Mesenteric fat pad (tissue), 1 donor: ENCODE results near the gene MRPL43. TPM values are rescaled to one million over a fixed set of nuclear protein-coding genes. Genes with fewer than 3 reads are reported as not detected.
A peak's percentile ranks its signal among the peaks of the same experiment; 100 is the strongest.

Experiments
- DNase-seq: peaks from one replicate; pipeline ENCODE4 v3.0.0-alpha.2; 2020; ENCODE audit warnings: low spot score
- total RNA-seq: library from RNA; stranded (reverse); fragmentation: NEBNext Ultra II Directional; extraction: Animal tissue kit (Norgen Biotek cat#: 25700); gene quantifications from one replicate; pipeline ENCODE4 v1.2.1, GENCODE V29; 2021
- donor health status: DM: yes; HTN: yes; CAD: no.

The MRPL43 gene
- total RNA-seq, 1 donor from 2014 or later = 61.7 TPM

DNA sequence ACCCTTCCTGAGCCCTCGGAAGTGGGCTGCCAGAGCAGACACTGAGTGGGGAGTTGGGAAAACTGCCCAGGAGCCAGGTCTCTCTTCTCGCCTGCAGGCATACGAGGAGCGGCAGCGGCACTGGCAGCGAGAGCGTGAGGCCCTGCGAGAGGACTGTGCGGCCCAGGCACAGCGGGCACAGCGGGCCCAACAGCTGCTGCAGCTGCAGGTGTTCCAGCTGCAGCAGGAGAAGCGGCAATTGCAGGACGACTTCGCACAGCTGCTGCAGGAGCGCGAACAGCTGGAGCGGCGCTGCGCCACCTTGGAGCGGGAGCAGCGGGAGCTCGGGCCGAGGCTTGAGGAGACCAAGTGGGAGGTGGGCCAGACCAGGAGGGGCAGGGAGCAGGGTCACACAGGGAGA, 18.1 kb upstream of the MRPL43 start:
- DNase-seq = no peak

DNA sequence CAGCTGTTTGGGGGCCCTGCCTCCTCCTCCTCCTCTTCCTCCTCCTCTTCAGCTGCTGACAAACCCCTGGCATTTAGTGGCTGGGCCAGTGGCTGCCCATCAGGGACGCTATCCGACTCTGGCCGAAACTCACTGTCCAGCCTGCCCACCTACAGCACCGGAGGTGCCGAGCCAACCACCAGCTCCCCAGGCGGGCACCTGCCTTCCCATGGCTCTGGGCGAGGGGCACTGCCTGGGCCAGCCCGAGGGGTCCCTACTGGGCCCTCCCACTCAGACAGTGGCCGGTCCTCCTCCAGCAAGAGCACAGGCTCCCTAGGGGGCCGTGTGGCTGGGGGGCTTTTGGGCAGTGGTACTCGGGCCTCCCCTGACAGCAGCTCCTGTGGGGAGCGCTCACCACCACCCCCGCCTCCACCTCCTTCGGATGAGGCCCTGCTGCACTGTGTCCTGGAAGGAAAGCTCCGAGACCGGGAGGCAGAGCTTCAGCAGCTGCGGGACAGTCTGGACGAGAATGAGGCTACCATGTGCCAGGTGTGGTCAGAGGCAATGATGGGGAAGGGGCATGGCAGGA, 16.4 kb upstream of the MRPL43 start:
- no peak for DNase-seq

DNA sequence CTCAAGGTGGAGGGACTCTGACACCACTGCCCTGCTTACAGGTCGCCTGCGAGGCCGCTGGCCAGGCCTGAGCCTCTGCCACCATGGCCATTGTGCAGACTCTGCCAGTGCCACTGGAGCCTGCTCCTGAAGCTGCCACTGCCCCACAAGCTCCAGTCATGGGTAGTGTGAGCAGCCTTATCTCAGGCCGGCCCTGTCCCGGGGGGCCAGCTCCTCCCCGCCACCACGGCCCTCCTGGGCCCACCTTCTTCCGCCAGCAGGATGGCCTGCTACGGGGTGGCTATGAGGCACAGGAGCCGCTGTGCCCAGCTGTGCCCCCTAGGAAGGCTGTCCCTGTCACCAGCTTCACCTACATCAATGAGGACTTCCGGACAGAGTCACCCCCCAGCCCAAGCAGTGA, 15.2 kb upstream of the MRPL43 start:
- no peak for DNase-seq

DNA sequence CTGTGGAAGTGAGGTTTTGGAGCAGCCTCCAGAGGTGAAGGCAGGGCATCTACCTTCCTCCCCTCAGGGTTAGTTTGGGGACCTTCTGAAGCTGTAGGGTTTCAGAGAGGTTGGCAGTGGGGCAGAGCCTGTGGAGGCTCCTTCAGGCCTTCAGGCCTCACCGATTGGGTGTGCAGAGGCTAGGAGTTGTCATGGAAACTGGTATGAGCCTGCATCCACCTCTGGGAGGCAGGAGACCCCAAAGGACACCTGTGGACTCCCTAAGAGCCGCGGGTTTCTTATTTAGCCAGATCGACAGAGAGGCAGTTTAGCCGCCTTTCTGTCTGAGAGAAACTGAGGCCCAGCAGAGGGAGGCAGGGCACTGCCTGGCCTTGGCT, 14.3 kb upstream of the MRPL43 start:
- DNase-seq = no peak

DNA sequence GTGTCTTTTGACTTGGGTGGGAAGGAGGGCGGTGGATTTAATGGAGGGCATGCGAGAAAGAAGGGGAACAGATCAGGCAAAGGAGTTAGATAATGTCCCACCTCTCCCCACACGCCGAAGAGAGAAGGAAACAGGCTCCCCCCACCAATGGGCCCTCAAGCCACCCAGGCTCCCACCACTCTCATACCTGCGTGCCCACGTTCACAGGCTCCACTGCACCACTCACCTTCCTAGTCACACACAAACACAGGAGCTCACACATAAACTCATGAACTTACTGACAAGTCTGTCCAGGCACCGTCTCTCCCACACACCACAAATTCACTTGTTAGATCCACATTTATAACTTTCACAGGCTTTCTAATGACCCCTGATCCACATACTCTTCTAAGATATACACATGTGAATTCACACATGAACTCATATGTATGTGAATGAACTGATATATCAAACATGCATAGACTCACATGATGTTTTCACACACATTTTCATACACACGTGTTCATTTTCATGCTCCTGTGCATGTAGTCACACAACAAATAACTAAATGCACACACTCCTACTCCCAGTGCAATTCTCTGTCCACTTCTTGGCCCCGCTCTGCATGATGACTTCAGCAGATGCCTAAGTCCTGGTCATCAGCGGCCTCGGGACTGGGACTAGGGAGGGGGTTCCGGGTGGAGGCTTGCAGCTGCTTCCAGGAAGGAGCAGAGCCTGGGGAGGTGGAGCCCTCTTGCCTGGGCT, 13.8 kb upstream of the MRPL43 start:
- peak; percentile 95 for DNase-seq

DNA sequence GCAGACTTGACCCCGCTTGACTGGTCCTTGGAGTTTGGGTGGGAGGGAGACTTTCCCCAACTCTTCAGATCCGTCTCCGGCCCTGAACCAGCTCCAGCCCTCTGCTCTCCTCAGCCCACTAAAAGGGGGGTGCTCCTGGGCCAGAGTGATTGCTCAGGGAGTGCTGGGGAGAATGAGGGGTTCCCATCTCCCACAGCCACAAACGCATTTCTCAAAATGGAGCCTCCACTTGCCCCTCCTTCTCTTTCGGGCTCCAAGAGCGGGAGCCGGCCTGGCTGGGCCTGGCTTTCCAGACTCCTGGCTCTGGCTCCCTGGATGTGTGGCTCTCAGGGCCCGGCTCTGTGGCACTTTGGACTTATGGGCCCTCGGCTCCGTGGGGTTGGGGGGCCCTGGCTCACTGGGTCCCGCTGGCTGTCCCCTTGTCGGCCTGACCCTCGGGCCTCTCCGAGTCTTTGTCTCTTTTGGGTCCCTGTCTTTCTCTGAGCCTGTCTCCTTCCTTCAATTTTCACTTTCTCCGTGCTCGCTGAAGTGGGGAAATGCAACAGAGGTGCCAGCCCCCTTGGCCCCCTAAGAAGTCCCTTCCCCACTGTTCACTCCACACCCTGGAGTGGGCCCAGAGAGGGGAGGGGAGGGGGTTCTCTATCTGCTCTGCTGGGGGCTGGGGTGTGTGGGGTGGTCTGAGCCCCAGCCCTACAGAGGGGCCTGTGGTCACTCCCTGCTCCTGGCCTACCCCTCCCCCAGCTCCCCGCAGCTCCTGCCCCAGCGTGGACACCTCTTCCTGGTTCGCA, 13.0 kb upstream of the MRPL43 start:
- no peak for DNase-seq

DNA sequence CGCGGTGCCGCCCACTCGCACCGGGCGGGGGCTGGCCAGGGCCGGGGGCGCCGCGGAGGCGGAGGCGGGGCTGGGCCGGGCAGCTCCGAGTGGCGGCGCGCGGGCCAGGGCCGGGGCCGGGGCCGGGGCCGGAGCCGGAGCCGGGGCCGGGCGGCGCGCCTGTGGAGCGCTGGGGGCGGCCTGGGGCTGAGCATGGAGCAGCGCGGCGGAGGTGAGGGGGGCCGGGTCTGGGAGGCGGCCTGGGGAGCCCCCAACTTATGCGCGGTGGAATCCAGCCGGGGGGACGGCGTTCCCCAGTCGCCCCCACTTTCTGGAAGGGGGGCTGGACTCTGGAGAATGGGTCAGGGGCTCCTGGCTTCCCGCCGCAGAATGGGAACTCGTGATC, 12.4 kb upstream of the MRPL43 start, which contains the start of gene LZTS2:
Gene LZTS2 (plus strand): TSS at position 67 of the 385 bp plus-strand sequence. CDS start 2,731 bp downstream, outside the sequence.
- DNase-seq = no peak

DNA sequence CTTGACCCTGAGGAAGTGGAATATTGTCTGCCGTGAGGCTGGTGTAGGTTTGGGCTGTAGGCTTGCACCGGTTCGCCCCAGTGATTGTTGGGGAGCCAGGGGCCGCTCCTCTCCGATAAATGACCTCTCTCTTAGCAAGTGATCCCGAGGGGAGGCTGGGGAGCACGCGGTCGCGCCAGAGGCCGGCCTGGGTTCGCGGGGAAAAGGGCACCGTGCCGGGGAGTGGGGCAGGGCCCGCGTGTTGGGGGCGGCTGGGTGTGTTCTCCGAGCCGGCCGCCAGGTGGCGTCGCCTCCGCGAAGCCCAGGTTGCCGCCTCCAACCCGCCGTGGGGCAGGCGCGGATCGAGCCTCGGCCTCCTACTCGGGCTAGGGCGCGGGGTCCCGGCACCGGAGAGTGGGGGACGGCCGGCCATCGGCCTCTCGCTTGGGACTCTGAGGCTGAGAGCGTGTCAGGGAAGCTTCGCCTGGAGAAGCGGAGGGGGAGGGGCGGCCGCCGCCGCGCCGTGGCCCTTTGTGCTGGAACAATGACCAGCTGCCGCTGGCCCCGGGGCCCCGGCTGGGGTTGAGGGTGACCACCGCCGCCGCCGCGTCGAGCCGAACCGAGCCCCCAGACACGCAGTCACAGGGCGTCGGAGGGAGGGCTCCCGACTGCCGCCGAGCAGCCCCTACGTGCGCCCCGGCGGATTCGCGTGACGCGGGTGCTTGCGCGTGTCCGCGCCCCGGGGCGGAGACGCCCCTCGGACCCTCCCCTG, 11.9 kb upstream of the MRPL43 start:
- DNase-seq = peak; percentile 98

DNA sequence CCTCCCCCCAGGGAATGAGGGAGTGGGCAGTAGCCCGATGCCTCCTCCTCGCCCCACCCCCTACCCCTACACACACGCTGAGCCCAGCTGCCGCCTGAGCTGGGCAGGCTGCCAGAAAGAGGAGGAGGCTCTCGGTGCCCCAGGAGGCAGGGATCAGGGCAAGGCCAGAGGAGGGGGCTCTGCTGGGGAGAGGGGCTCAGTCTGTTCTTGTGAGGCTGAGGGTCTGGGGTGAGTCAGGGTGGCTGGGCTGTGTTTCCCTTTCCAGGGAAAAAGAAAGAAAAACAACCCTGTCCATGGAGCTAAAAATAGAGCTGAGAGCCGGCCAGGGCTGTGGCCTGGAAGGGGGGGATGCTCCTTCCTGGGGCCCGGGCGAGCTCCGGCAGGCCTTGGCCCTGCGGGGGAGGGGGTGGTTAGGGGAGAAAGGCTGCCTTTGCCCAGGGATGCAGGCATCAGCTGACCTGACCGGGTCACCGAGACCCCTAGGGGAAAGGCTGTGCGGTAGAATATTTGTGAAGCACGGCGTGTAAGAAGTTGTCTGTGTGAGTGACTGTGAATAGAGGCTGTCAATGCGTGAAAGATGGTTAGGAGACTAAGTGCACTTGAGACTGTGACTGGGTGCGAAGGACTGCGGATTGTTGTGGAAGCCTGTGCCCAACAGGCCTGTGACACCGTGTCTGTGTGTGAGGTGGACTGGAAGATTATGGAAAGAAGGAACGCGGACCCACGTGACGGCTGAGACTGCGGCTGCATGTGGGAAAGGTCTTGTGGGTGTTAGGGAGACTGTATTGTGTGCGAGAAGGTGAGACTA, 11.1 kb upstream of the MRPL43 start:
- DNase-seq = no peak

DNA sequence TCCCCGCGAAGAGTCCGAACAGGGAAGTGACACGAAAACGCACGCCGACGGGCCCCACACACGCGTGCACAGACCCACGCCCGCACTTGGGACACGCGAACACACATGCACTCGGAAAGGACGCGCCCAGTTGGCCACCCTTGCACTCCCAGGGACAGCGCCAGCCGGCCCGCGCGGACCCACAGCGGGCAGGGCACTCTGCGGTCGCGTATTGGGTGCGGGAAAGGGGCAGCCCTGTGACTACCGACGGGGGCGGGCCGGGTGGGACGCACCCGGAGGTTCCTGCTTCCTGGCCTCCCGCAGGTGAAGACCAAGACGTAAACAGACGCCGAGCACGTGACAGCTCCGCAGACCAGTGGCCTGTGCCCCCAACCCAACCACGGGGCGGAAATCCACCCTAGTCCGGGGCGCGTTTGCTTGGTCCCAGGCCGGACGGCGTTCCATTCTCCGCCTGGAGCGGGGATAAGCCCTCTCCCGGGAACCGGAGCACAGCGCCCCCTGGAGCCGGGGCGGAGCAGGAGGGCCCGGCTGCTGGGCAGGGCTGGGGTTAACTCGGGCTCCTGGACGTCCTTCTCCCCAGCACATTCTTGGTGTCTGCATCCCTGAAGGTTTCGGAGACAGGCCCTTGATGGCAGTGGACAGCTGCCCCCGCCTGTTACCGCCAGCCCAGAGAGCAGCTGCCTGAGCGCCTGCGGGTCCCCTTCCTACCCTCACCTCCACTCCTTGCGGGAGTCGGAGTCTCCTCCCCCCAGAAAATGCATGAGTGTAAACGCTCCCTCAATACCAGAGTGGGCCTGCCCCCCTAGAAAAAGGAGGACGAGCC, 10.3 kb upstream of the MRPL43 start:
- peak; percentile 94 for DNase-seq

DNA sequence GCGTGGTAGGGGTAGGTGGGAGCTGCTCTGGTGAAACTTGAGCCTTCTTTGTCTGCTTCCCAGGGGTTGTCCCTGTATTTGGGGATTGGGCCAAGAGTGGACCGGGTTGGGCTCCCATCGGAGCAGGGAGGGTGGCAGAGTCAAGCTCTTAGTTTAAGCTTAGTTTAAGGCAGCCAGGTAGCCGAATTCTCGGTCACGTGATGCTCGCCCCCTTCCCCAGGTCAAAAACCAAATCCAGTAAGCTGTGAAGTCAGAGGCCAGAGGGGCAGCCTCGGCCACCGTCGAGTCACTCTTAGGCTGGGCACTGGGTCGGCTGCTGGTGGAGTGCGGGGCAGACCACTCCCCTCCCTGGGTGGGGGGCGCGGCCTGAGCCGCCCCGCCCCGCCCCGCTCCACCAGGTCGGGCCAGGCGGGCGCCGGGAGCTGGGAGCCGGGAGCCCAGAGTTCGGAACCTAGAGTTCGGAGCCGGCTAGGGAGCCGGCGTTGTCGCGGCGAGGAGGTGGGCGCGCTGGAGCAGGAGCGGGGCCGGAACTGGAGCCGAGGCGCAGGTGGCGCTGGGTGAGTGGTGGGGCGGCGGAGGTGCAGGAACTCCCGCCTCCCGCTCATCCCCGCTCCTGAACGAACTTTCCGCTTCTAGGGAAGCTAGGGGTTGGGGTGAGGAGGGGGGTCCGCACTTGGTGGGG, 9.5 kb upstream of the MRPL43 start:
- no peak for DNase-seq

DNA sequence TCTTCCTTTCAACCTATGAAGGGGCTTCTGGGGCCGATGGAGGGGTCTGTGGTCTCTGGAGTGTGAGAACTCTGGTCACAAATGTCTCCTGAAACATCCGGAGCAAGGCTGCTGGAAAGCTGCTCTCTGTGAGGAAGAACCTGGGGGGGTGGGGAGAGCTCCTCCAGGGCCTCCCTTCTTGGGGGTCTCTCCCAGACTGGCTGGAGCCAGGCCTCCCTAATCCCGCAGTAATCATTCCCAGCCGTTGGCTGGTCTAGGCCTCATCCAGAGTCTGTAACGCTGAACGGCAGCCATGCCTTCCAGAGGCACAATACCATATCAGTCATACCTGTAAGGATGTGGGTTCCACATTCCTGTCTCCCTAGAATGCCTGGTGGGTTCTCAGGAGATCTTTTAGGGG, 7.9 kb upstream of the MRPL43 start:
- no peak for DNase-seq

DNA sequence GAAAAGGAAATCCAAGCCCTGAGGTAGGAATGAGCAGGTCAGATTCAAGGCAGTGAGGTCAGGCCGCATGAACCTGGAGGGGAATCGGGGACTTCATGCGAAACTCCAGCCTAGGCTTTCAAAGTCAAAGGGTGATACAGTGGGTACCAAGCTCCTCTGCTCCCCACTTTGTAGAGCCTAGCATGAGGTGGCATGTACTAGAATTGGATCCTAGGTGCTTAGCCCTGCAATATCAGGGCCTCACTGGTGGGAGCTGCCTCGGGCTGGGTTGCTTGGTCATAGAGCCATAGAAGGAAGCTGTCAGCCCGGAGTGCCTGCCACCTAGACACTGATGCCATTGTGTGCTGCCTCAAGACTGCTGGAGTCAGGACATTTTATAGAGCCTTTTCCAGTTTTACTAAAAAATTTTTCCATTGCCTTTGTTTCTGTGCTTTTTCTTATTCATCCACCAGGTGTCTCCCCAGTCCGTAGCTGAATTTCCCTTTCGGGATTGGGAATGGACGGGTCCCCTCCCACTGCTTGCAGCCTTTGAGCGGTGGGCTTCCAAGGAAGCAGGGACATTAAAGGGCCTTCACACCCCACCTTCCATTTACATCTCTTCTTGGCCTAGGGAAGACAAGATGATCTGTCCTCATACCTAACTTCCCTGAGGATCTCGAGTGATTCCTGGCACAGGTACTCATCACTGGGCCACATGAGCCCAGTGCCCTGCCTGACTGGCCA, 6.8 kb upstream of the MRPL43 start:
- no peak for DNase-seq

DNA sequence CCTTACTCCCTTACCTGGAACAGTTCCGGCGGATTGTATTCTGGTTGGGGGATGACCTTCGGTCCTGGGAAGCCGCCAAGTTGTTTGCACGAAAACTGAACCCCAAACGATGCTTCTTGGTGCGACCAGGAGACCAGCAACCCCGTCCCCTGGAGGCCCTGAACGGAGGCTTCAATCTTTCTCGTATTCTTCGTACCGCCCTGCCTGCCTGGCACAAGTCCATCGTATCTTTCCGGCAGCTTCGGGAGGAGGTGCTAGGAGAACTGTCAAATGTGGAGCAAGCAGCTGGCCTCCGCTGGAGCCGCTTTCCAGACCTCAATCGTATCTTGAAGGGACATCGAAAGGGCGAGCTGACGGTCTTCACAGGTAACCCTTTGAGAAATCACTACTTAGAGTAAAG, 1.8 kb upstream of the MRPL43 start:
- no peak for DNase-seq

DNA sequence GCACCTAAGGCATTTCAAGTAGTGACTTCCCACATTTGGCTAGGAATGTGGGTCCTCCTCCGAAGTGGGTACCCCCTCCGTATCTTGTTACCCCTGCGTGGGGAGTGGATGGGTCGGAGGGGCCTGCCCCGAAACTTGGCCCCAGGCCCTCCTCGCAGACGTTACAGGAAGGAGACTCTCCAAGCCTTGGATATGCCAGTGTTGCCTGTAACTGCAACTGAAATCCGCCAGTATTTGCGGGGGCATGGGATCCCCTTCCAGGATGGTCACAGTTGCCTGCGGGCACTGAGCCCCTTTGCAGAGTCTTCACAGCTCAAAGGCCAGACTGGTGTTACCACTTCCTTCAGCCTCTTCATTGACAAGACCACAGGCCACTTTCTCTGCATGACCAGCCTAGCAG, 869 bp upstream of the MRPL43 start:
- DNase-seq = no peak

DNA sequence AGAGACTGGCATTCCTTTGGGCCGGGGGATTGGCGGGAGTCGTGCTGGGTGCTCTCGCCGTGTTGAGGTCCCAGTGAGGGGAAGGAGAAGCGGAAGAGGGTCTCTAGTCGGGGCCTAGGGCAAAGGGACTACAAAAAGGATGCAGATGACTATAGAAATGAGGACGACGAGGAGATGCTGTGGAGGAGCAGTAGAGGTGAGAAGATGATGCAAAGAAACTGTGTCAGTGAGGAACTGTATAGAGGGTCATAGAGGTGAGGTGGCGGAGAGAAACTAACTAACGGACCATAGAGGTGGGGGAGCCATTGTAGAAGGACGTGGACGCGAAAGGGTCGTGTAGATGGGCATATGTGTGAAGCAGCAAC, 370 bp upstream of the MRPL43 start:
- DNase-seq = no peak

DNA sequence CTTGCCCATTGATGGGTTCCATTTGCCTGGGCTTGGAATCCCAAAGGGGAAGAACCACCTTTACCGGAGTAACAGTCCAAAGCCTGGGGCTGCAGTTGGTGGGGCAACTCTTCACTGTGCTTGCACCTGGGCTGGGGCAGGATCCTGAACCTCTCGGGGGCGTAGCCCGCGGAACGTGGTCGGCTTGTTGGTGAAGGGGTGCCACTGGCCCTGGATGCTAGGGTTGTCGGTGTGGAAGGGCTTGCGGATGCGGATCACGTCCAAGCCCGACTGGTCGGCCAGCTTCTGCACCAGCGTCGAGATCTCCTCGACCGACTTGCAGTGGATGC, 710 bp downstream of the MRPL43 start:
- DNase-seq = no peak

DNA sequence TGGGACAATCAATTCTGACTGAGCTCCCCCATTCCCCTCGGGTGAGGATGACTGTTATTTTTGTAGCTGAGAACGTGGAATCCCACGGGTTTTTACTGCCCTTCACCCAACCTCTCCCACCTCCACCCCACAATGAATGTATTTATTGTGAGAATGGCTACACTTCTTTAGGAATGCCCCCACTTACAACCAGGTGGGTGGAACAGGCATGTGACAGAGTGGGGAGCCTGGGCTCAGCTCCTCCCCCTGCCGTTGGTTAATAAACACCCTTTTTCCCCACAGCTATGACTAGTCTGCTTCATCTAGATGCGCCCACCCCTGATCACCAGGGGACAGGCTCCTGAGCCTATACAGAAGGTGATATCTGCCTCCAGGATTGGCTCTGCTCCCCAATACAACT, 2.0 kb downstream of the MRPL43 start:
- DNase-seq = no peak

DNA sequence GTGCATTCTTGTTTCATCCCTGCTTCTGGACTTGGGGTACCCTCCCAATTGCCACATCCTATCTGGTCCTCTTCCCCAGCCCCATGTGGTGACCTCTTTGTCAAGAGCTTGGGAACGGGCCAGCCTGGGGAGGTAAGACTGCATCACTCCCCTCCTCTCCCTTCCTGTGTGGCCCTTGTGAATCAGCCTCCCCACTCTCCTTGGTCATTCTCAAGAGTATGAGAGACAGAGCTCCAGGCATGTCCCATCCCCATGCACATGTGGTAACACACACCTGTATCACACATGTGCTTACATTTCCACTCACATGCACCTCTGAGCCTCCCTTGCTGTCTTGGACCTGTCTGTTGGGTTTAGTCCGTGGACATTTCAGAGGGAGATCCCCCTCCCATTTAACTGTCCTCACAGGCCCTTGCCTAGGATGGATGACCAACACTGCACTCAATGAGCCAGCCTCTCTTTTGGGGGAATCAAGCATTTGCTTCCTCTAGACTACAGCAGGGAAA, 2.6 kb downstream of the MRPL43 start:
- peak; percentile 72 for DNase-seq
